ENCODE measurements around the gene CPXM2.

The CPXM2 gene

GRCh38 chr10:123863183-123863575, 28.4 kb downstream of the CPXM2 start:
- peaks cover 29% of the 10 kb centered on the region for H3K4me1 ChIP-seq (ENCODE audit: low read depth, poor library complexity, severe bottlenecking)
- no peak overlapping the region for H3K4me3 ChIP-seq (IDR thresholded peaks at IDR 0.05; ENCODE audit: insufficient read depth, low read depth, low read length)
- no peaks in the 10 kb centered on the region for H3K27me3 ChIP-seq (ENCODE audit: insufficient read depth, low read depth)
- TF ChIP-seq CTCF (conservative IDR thresholded peaks at IDR 0.05; ENCODE audit: low read depth, low read length), result no peak
- no peak overlapping the region for H3K9ac ChIP-seq
- no peaks in the 10 kb centered on the region for H4K20me1 ChIP-seq (ENCODE audit: insufficient read depth)
- no peaks in the 10 kb centered on the region for H3K36me3 ChIP-seq (ENCODE audit: insufficient read depth)
- no peaks in the 10 kb centered on the region for H3K79me2 ChIP-seq (ENCODE audit: insufficient read depth, low read depth)
- no peak overlapping the region for H2AFZ ChIP-seq (ENCODE audit: low read depth)
- H3K4me2 ChIP-seq, result no peak overlapping the region
- H3K27ac ChIP-seq, result no peak overlapping the region

- Histone ChIP-seq H3K27ac (no peak overlapping the region), H3K79me2 (ENCODE audit: insufficient read depth, low read depth) (no peaks in the 10 kb centered on the region), H3K4me1 (ENCODE audit: low read depth, poor library complexity, severe bottlenecking) (peaks cover 35% of the 10 kb centered on the region), H3K36me3 (ENCODE audit: insufficient read depth) (no peaks in the 10 kb centered on the region), H3K9ac (no peak overlapping the region), H2AFZ (ENCODE audit: low read depth) (no peak overlapping the region), H3K4me3 (IDR thresholded peaks at IDR 0.05; ENCODE audit: insufficient read depth, low read depth, low read length) (no peak overlapping the region), H3K4me2 (no peak overlapping the region), H3K27me3 (ENCODE audit: insufficient read depth, low read depth) (no peaks in the 10 kb centered on the region), H4K20me1 (ENCODE audit: insufficient read depth) (no peaks in the 10 kb centered on the region)
- TF ChIP-seq CTCF (conservative IDR thresholded peaks at IDR 0.05; ENCODE audit: low read depth, low read length), result no peak
Observed at GRCh38 chr10:123862421-123863182, 29.0 kb downstream of the CPXM2 start.

GRCh38 chr10:123860856-123861255, 30.8 kb downstream of the CPXM2 start:
- no peak overlapping the region for H2AFZ ChIP-seq (ENCODE audit: low read depth)
- H3K27ac ChIP-seq, result no peak overlapping the region
- H3K4me3 ChIP-seq (IDR thresholded peaks at IDR 0.05; ENCODE audit: insufficient read depth, low read depth, low read length), result no peak overlapping the region
- no peak overlapping the region for H3K4me2 ChIP-seq
- H3K79me2 ChIP-seq (ENCODE audit: insufficient read depth, low read depth), result no peaks in the 10 kb centered on the region
- no peaks in the 10 kb centered on the region for H3K27me3 ChIP-seq (ENCODE audit: insufficient read depth, low read depth)
- no peaks in the 10 kb centered on the region for H3K36me3 ChIP-seq (ENCODE audit: insufficient read depth)
- no peak for TF ChIP-seq CTCF (conservative IDR thresholded peaks at IDR 0.05; ENCODE audit: low read depth, low read length)
- H3K4me1 ChIP-seq (ENCODE audit: low read depth, poor library complexity, severe bottlenecking), result peaks cover 46% of the 10 kb centered on the region
- no peak overlapping the region for H3K9ac ChIP-seq
- no peaks in the 10 kb centered on the region for H4K20me1 ChIP-seq (ENCODE audit: insufficient read depth)

GRCh38 chr10:123860209-123860608, 31.4 kb downstream of the CPXM2 start:
- H3K36me3 ChIP-seq (ENCODE audit: insufficient read depth), result no peaks in the 10 kb centered on the region
- no peaks in the 10 kb centered on the region for H4K20me1 ChIP-seq (ENCODE audit: insufficient read depth)
- H2AFZ ChIP-seq (ENCODE audit: low read depth), result peak overlapping the region; percentile 71; the same call in 1 of the 2 replicates
- no peaks in the 10 kb centered on the region for H3K27me3 ChIP-seq (ENCODE audit: insufficient read depth, low read depth)
- H3K4me1 ChIP-seq (ENCODE audit: low read depth, poor library complexity, severe bottlenecking), result peaks cover 46% of the 10 kb centered on the region
- H3K79me2 ChIP-seq (ENCODE audit: insufficient read depth, low read depth), result no peaks in the 10 kb centered on the region
- no peak overlapping the region for H3K9ac ChIP-seq
- H3K4me2 ChIP-seq, result peak overlapping the region; percentile 75
- no peak overlapping the region for H3K4me3 ChIP-seq (IDR thresholded peaks at IDR 0.05; ENCODE audit: insufficient read depth, low read depth, low read length)
- peak overlapping the region; percentile 83 for H3K27ac ChIP-seq
- TF ChIP-seq CTCF (conservative IDR thresholded peaks at IDR 0.05; ENCODE audit: low read depth, low read length), result no peak

Data from KMS-11 (cell line).